ENCODE data around the gene TMC3. TPM values are rescaled to one million over a fixed set of nuclear protein-coding genes. Genes with fewer than 3 reads are reported as not detected.

The TMC3 gene
- total and polyA plus RNA-seq, 10 donors, result not detected

GRCh38 chr15:81376231-81376630 lies 2.2 kb upstream of the TMC3 start:
- intact Hi-C loops (cut with DNase I; ENCODE audit: low total_unique reads), result no loop called here
- H3K36me3 ChIP-seq, result no peaks in the 10 kb centered on the region
- H3K27ac ChIP-seq, result no peak overlapping the region
- H3K9me3 ChIP-seq, result no peaks in the 10 kb centered on the region
- 93 to 96% (median 95%) methylated on average over 4 of the region's 4 CpGs for WGBS, 5 donors
- no peaks in the 10 kb centered on the region for H3K27me3 ChIP-seq (replicated peaks in 1 of 7)
- H3K4me3 ChIP-seq, result no peak overlapping the region
- H3K4me1 ChIP-seq, result peaks cover 0 to 2% (median 0%) of the 10 kb centered on the region in 6 donors
- TF ChIP-seq POLR2AphosphoS5 (IDR thresholded peaks at IDR 0.05) (no peak), POLR2A (IDR thresholded peaks at IDR 0.05) (no peak), CTCF (IDR thresholded peaks at IDR 0.05 in 8 of 11, conservative IDR thresholded peaks at IDR 0.05 in 3 of 11) (no peak)
- no peak for DNase-seq

GRCh38 chr15:81375461-81375860 lies 1.4 kb upstream of the TMC3 start:
- peaks cover 0 to 2% (median 0%) of the 10 kb centered on the region in 6 donors for H3K4me1 ChIP-seq
- WGBS, 5 donors, result 77 to 92% (median 83%) methylated on average over 4 of the region's 4 CpGs
- intact Hi-C loops (cut with DNase I; ENCODE audit: low total_unique reads), result no loop called here

GRCh38 chr15:81373176-81373575 lies 837 bp downstream of the TMC3 start:
- no peak for TF ChIP-seq POLR2AphosphoS5 (IDR thresholded peaks at IDR 0.05)
- TF ChIP-seq CTCF (IDR thresholded peaks at IDR 0.05 in 8 of 11, conservative IDR thresholded peaks at IDR 0.05 in 3 of 11), result no peak
- TF ChIP-seq POLR2A (IDR thresholded peaks at IDR 0.05), result no peak
- H3K36me3 ChIP-seq, result no peaks in the 10 kb centered on the region
- WGBS, 5 donors, result 78 to 83% (median 80%) methylated on average over 5 of the region's 5 CpGs
- peaks cover 0 to 2% (median 0%) of the 10 kb centered on the region in 6 donors for H3K4me1 ChIP-seq
- DNase-seq, result no peak
- no peaks in the 10 kb centered on the region for H3K9me3 ChIP-seq
- intact Hi-C loops (cut with DNase I; ENCODE audit: low total_unique reads), result no loop called here
- H3K4me3 ChIP-seq, result no peak overlapping the region
- no peaks in the 10 kb centered on the region for H3K27me3 ChIP-seq (replicated peaks in 1 of 7)
- H3K27ac ChIP-seq, result no peak overlapping the region

More at GRCh38 chr15:81375461-81375860, 1.4 kb upstream of the TMC3 start:
- H3K27me3 ChIP-seq (replicated peaks in 1 of 7), result no peaks in the 10 kb centered on the region
- no peak overlapping the region for H3K4me3 ChIP-seq
- no peak overlapping the region for H3K27ac ChIP-seq
- TF ChIP-seq CTCF (IDR thresholded peaks at IDR 0.05 in 8 of 11, conservative IDR thresholded peaks at IDR 0.05 in 3 of 11) (no peak), POLR2AphosphoS5 (IDR thresholded peaks at IDR 0.05) (no peak), POLR2A (IDR thresholded peaks at IDR 0.05) (no peak)
- no peaks in the 10 kb centered on the region for H3K9me3 ChIP-seq
- H3K36me3 ChIP-seq, result no peaks in the 10 kb centered on the region
- no peak for DNase-seq

DNA sequence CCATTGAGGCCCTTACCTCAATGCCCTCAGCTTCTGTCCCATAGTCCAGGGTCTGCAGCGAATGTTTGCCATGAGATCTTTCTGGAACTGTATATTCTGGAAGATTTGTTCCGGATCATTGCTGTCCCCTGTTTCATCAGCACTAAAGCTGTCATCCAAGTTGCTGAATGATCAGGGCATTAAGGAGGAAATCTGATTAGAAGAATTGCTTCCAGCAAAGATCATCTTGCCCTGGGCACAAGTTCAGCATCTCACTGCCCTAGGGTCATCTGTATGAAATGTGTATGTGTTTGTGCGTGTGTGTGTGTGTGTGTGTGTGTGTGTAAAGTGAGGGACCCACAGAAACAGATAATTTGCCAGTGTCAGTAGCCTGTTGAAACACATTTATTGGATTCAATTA lies 1.4 kb downstream of the TMC3 start:
- Histone ChIP-seq H3K4me3 (no peak overlapping the region), H3K36me3 (no peaks in the 10 kb centered on the region), H3K9me3 (no peaks in the 10 kb centered on the region), H3K27ac (no peak overlapping the region), H3K4me1 (no peaks in the 10 kb centered on the region), H3K27me3 (replicated peaks in 1 of 7) (no peaks in the 10 kb centered on the region)
- 64 to 82% (median 79%) methylated on average over 3 of the region's 3 CpGs for WGBS, 5 donors
- no peak for DNase-seq
- intact Hi-C loops (cut with DNase I; ENCODE audit: low total_unique reads), result no loop called here
- TF ChIP-seq POLR2A (IDR thresholded peaks at IDR 0.05), result no peak
- TF ChIP-seq POLR2AphosphoS5 (IDR thresholded peaks at IDR 0.05), result no peak
- no peak for TF ChIP-seq CTCF (IDR thresholded peaks at IDR 0.05 in 8 of 11, conservative IDR thresholded peaks at IDR 0.05 in 3 of 11)

Data from spleen (tissue), 11 donors.